Measurements from ENCODE around the gene TIMP2. TPM values are rescaled to one million over a fixed set of nuclear protein-coding genes. Genes with fewer than 3 reads are reported as not detected.

Gene TIMP2
- total and polyA plus RNA-seq, 2 experiments from 2014 or later = 10.6 to 22.5 TPM

- TF ChIP-seq ZNF462 (CRISPR knock-in tag; IDR thresholded peaks at IDR 0.05) (no peak), EZH2phosphoT487 (IDR thresholded peaks at IDR 0.05; ENCODE audit: unreplicated experiment) (no peak), POLR2AphosphoS5 (IDR thresholded peaks at IDR 0.05; ENCODE audit: low read depth) (no peak), JUNB (IDR thresholded peaks at IDR 0.05; ENCODE audit: unreplicated experiment) (no peak), ZNF331 (CRISPR knock-in tag; IDR thresholded peaks at IDR 0.05; ENCODE audit: low read depth) (no peak), REST (IDR thresholded peaks at IDR 0.05; ENCODE audit: unreplicated experiment) (no peak), STAT1 (IDR thresholded peaks at IDR 0.05; ENCODE audit: unreplicated experiment) (no peak)
Measured at GRCh38 chr17:78905116-78905515, 20.1 kb downstream of the TIMP2 start (continued).

Measured in GM23338 (cell line).